ENCODE results near the gene FMNL2. TPM values are rescaled to one million over a fixed set of nuclear protein-coding genes. Genes with fewer than 3 reads are reported as not detected.

The FMNL2 gene
- total RNA-seq, 1 experiment from 2014 or later: 33.6 TPM

DNA sequence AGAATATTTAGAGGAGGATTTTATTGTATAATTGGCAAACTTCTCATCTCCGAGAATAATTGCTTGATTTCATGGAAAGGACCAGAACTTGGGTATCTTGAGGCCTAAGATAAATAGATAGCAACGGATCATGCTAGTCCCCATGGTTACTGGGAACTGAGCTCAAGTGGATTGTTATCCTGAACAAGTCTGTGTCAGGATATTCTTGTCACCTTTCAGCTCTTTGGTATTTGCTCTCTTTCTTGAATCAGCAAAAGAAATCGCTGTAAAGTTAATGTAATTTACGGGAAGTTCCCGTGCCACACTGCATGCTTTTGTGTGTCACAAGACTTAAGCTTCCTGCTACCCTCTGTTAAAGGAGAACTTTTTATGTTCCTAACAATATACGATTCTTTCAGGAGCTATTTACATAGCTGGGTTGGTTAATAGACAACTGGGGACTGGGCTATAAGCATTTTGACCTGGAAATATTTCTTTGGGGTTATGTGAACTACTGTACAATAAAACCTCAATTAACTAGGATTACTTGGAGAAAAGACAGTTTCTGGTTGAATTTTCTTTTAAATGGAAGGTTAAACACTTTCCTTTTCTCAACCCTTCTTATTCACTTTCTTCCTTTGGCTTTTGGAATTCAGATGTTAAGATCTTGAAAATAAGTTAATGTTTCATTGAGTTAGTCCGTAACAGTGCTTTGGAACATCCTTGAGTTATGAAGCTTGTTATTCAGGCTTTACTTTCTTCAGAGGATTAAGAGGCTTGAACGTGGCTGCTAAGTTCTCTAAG, 151.2 kb downstream of the FMNL2 start:
- H3K27ac ChIP-seq (ENCODE audit: insufficient read length, low read depth, low read length): no peak overlapping the region
- H4K8ac ChIP-seq (replicated peaks; ENCODE audit: insufficient read length, low read depth, low read length): no peak overlapping the region
- H2BK12ac ChIP-seq (ENCODE audit: insufficient read length, low read depth, low read length): no peak overlapping the region
- H2BK120ac ChIP-seq (ENCODE audit: low read depth, low read length, poor library complexity, severe bottlenecking): no peak overlapping the region
- no peak overlapping the region for H3K56ac ChIP-seq (ENCODE audit: insufficient read length, low read depth, low read length)
- no CpG with 5 or more reads among the region's 8 CpGs for WGBS (ENCODE audit: extremely low coverage, insufficient read length, low lambda C conversion rate)
- H3K9me3 ChIP-seq (ENCODE audit: control insufficient read depth, low read depth, low read length): no peaks in the 10 kb centered on the region
- no peak overlapping the region for H2AFZ ChIP-seq (ENCODE audit: low read length)
- H3K4ac ChIP-seq (ENCODE audit: low read depth, low read length): no peak overlapping the region
- H3K27me3 Mint-ChIP-seq (ENCODE audit: low read depth): no peaks in the 10 kb centered on the region
- no peaks in the 10 kb centered on the region for H3K27me3 ChIP-seq (ENCODE audit: insufficient read depth, low read length)
- TF ChIP-seq, protein P1, sequence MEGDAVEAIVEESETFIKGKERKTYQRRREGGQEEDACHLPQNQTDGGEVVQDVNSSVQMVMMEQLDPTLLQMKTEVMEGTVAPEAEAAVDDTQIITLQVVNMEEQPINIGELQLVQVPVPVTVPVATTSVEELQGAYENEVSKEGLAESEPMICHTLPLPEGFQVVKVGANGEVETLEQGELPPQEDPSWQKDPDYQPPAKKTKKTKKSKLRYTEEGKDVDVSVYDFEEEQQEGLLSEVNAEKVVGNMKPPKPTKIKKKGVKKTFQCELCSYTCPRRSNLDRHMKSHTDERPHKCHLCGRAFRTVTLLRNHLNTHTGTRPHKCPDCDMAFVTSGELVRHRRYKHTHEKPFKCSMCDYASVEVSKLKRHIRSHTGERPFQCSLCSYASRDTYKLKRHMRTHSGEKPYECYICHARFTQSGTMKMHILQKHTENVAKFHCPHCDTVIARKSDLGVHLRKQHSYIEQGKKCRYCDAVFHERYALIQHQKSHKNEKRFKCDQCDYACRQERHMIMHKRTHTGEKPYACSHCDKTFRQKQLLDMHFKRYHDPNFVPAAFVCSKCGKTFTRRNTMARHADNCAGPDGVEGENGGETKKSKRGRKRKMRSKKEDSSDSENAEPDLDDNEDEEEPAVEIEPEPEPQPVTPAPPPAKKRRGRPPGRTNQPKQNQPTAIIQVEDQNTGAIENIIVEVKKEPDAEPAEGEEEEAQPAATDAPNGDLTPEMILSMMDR (conservative IDR thresholded peaks at IDR 0.05): no peak
- peaks cover 2% of the 10 kb centered on the region for H3K79me1 ChIP-seq (ENCODE audit: insufficient read depth, low read depth, low read length, poor library complexity, severe bottlenecking)
- H3K79me2 ChIP-seq (ENCODE audit: insufficient read depth, low read length): peaks cover 9% of the 10 kb centered on the region; the same call in 1 of the 2 replicates
- no peak overlapping the region; a peak in 2 of 7 replicates for H3K27ac Mint-ChIP-seq
- no peaks in the 10 kb centered on the region for H3K9me3 Mint-ChIP-seq
- H3K23me2 ChIP-seq (ENCODE audit: insufficient read length, low read depth, low read length, poor library complexity, severe bottlenecking): no peaks in the 10 kb centered on the region
- no peaks in the 10 kb centered on the region for H3K36me3 Mint-ChIP-seq (ENCODE audit: insufficient read depth in 1 of 3, low read depth in 3 of 3)
- no peak overlapping the region for H2BK20ac ChIP-seq (ENCODE audit: low read depth, low read length, poor library complexity, severe bottlenecking)
- H2AK5ac ChIP-seq (ENCODE audit: insufficient read length, low read length): no peak overlapping the region
- no peaks in the 10 kb centered on the region for H4K20me1 ChIP-seq (ENCODE audit: control insufficient read depth, insufficient read depth, insufficient read length)
- no peak overlapping the region for H3K14ac ChIP-seq (ENCODE audit: insufficient read depth, low read length)
- H4K5ac ChIP-seq (ENCODE audit: insufficient read length, low read depth, low read length): no peak overlapping the region
- H4K91ac ChIP-seq (ENCODE audit: insufficient read length, low read depth, low read length): no peak overlapping the region
- H3K23ac ChIP-seq (ENCODE audit: insufficient read length, low read depth, low read length): no peak overlapping the region
- H2BK5ac ChIP-seq (ENCODE audit: insufficient read length, low read length): no peak overlapping the region
- no peak overlapping the region for H3K4me2 ChIP-seq (ENCODE audit: insufficient read depth, insufficient read length, low read length)
- no peak overlapping the region for H3K4me3 Mint-ChIP-seq
- H2BK15ac ChIP-seq (ENCODE audit: low read depth, low read length): no peak overlapping the region
- no peak overlapping the region for H3K18ac ChIP-seq (ENCODE audit: insufficient read length, low read depth, low read length)
- H3K4me1 ChIP-seq (ENCODE audit: insufficient read depth, low read length): peaks cover 9% of the 10 kb centered on the region
- no peak overlapping the region for H3T11ph ChIP-seq (ENCODE audit: low read length)
- peaks cover 44 to 53% of the 10 kb centered on the region in 2 experiments for H3K4me1 Mint-ChIP-seq
- no peak for DNase-seq
- no peak overlapping the region for H3K9ac ChIP-seq (ENCODE audit: extremely low read depth, insufficient read length, low read length)

Measured in H9 (cell line).